ENCODE data around the gene SMAP2.

Gene SMAP2

GRCh38 chr1:40350391-40350790 lies 23.1 kb upstream of the SMAP2 start:
- 85 to 91% methylated on average over 2 of the region's 2 CpGs for WGBS, 2 experiments
- Histone ChIP-seq H3K9me3 (ENCODE audit: control insufficient read depth, low read length) (no peaks in the 10 kb centered on the region), H3K27me3 (ENCODE audit: control insufficient read depth, insufficient read depth, low read length, poor library complexity, severe bottlenecking) (no peaks in the 10 kb centered on the region), H3K4me1 (ENCODE audit: control insufficient read depth, insufficient read depth, low read length) (no peaks in the 10 kb centered on the region), H3K4me3 (ENCODE audit: insufficient read depth, low read depth, low read length) (no peak overlapping the region), H3K27ac (ENCODE audit: insufficient read depth, low read depth, low read length, poor library complexity, severe bottlenecking) (no peak overlapping the region), H3K36me3 (ENCODE audit: control insufficient read depth, insufficient read depth, low read length) (no peaks in the 10 kb centered on the region)

GRCh38 chr1:40351124-40351523 lies 22.4 kb upstream of the SMAP2 start:
- Histone ChIP-seq H3K9me3 (ENCODE audit: control insufficient read depth, low read length) (no peaks in the 10 kb centered on the region), H3K4me3 (ENCODE audit: insufficient read depth, low read depth, low read length) (no peak overlapping the region), H3K27me3 (ENCODE audit: control insufficient read depth, insufficient read depth, low read length, poor library complexity, severe bottlenecking) (no peaks in the 10 kb centered on the region), H3K4me1 (ENCODE audit: control insufficient read depth, insufficient read depth, low read length) (no peaks in the 10 kb centered on the region), H3K27ac (ENCODE audit: insufficient read depth, low read depth, low read length, poor library complexity, severe bottlenecking) (no peak overlapping the region), H3K36me3 (ENCODE audit: control insufficient read depth, insufficient read depth, low read length) (no peaks in the 10 kb centered on the region)
- 83 to 88% methylated on average over 2 of the region's 2 CpGs for WGBS, 2 experiments

- H3K4me1 ChIP-seq (ENCODE audit: control insufficient read depth, insufficient read depth, low read length): no peaks in the 10 kb centered on the region
- H3K4me3 ChIP-seq (ENCODE audit: insufficient read depth, low read depth, low read length): no peak overlapping the region
- no peaks in the 10 kb centered on the region for H3K36me3 ChIP-seq (ENCODE audit: control insufficient read depth, insufficient read depth, low read length)
- no peaks in the 10 kb centered on the region for H3K27me3 ChIP-seq (ENCODE audit: control insufficient read depth, insufficient read depth, low read length, poor library complexity, severe bottlenecking)
- H3K27ac ChIP-seq (ENCODE audit: insufficient read depth, low read depth, low read length, poor library complexity, severe bottlenecking): no peak overlapping the region
- no peaks in the 10 kb centered on the region for H3K9me3 ChIP-seq (ENCODE audit: control insufficient read depth, low read length)
- WGBS, 2 experiments: 88 to 91% methylated on average over 3 of the region's 3 CpGs
Observed at GRCh38 chr1:40352126-40352525, 21.4 kb upstream of the SMAP2 start.

GRCh38 chr1:40353082-40353481 lies 20.4 kb upstream of the SMAP2 start:
- WGBS, 2 experiments: 85 to 97% methylated on average over 3 of the region's 3 CpGs
- H3K27ac ChIP-seq (ENCODE audit: insufficient read depth, low read depth, low read length, poor library complexity, severe bottlenecking): no peak overlapping the region

GRCh38 chr1:40357625-40358024 lies 15.9 kb upstream of the SMAP2 start:
- H3K4me3 ChIP-seq (ENCODE audit: insufficient read depth, low read depth, low read length): no peak overlapping the region
- H3K9me3 ChIP-seq (ENCODE audit: control insufficient read depth, low read length): no peaks in the 10 kb centered on the region
- H3K36me3 ChIP-seq (ENCODE audit: control insufficient read depth, insufficient read depth, low read length): no peaks in the 10 kb centered on the region
- H3K27me3 ChIP-seq (ENCODE audit: control insufficient read depth, insufficient read depth, low read length, poor library complexity, severe bottlenecking): no peaks in the 10 kb centered on the region
- H3K27ac ChIP-seq (ENCODE audit: insufficient read depth, low read depth, low read length, poor library complexity, severe bottlenecking): no peak overlapping the region
- no peaks in the 10 kb centered on the region for H3K4me1 ChIP-seq (ENCODE audit: control insufficient read depth, insufficient read depth, low read length)

More at GRCh38 chr1:40353082-40353481, 20.4 kb upstream of the SMAP2 start:
- H3K9me3 ChIP-seq (ENCODE audit: control insufficient read depth, low read length): no peaks in the 10 kb centered on the region
- no peaks in the 10 kb centered on the region for H3K4me1 ChIP-seq (ENCODE audit: control insufficient read depth, insufficient read depth, low read length)
- H3K4me3 ChIP-seq (ENCODE audit: insufficient read depth, low read depth, low read length): no peak overlapping the region
- H3K27me3 ChIP-seq (ENCODE audit: control insufficient read depth, insufficient read depth, low read length, poor library complexity, severe bottlenecking): no peaks in the 10 kb centered on the region
- no peaks in the 10 kb centered on the region for H3K36me3 ChIP-seq (ENCODE audit: control insufficient read depth, insufficient read depth, low read length)

- no peak overlapping the region for H3K4me3 ChIP-seq (ENCODE audit: insufficient read depth, low read depth, low read length)
- no peaks in the 10 kb centered on the region for H3K36me3 ChIP-seq (ENCODE audit: control insufficient read depth, insufficient read depth, low read length)
- no peaks in the 10 kb centered on the region for H3K27me3 ChIP-seq (ENCODE audit: control insufficient read depth, insufficient read depth, low read length, poor library complexity, severe bottlenecking)
- H3K27ac ChIP-seq (ENCODE audit: insufficient read depth, low read depth, low read length, poor library complexity, severe bottlenecking): no peak overlapping the region
- H3K4me1 ChIP-seq (ENCODE audit: control insufficient read depth, insufficient read depth, low read length): no peaks in the 10 kb centered on the region
- H3K9me3 ChIP-seq (ENCODE audit: control insufficient read depth, low read length): no peaks in the 10 kb centered on the region
Observed at GRCh38 chr1:40360631-40361030, 12.9 kb upstream of the SMAP2 start.

- no peaks in the 10 kb centered on the region for H3K4me1 ChIP-seq (ENCODE audit: control insufficient read depth, insufficient read depth, low read length)
- H3K4me3 ChIP-seq (ENCODE audit: insufficient read depth, low read depth, low read length): no peak overlapping the region
- no peak overlapping the region for H3K27ac ChIP-seq (ENCODE audit: insufficient read depth, low read depth, low read length, poor library complexity, severe bottlenecking)
- no peaks in the 10 kb centered on the region for H3K36me3 ChIP-seq (ENCODE audit: control insufficient read depth, insufficient read depth, low read length)
- H3K27me3 ChIP-seq (ENCODE audit: control insufficient read depth, insufficient read depth, low read length, poor library complexity, severe bottlenecking): no peaks in the 10 kb centered on the region
- 97 to 98% methylated on average over 1 of the region's 1 CpG for WGBS, 2 experiments
- H3K9me3 ChIP-seq (ENCODE audit: control insufficient read depth, low read length): no peaks in the 10 kb centered on the region
Observed at GRCh38 chr1:40361201-40361600, 12.3 kb upstream of the SMAP2 start.

GRCh38 chr1:40361637-40362036 lies 11.9 kb upstream of the SMAP2 start:
- 92 to 93% methylated on average over 4 of the region's 4 CpGs for WGBS, 2 experiments

GRCh38 chr1:40362199-40362598 lies 11.3 kb upstream of the SMAP2 start:
- Histone ChIP-seq H3K27ac (ENCODE audit: insufficient read depth, low read depth, low read length, poor library complexity, severe bottlenecking) (no peak overlapping the region), H3K9me3 (ENCODE audit: control insufficient read depth, low read length) (no peaks in the 10 kb centered on the region), H3K4me1 (ENCODE audit: control insufficient read depth, insufficient read depth, low read length) (no peaks in the 10 kb centered on the region), H3K4me3 (ENCODE audit: insufficient read depth, low read depth, low read length) (no peak overlapping the region), H3K27me3 (ENCODE audit: control insufficient read depth, insufficient read depth, low read length, poor library complexity, severe bottlenecking) (no peaks in the 10 kb centered on the region), H3K36me3 (ENCODE audit: control insufficient read depth, insufficient read depth, low read length) (no peaks in the 10 kb centered on the region)
- 89 to 90% methylated on average over 2 of the region's 2 CpGs for WGBS, 2 experiments

More at GRCh38 chr1:40361637-40362036, 11.9 kb upstream of the SMAP2 start:
- Histone ChIP-seq H3K36me3 (ENCODE audit: control insufficient read depth, insufficient read depth, low read length) (no peaks in the 10 kb centered on the region), H3K27ac (ENCODE audit: insufficient read depth, low read depth, low read length, poor library complexity, severe bottlenecking) (no peak overlapping the region), H3K4me3 (ENCODE audit: insufficient read depth, low read depth, low read length) (no peak overlapping the region), H3K9me3 (ENCODE audit: control insufficient read depth, low read length) (no peaks in the 10 kb centered on the region), H3K4me1 (ENCODE audit: control insufficient read depth, insufficient read depth, low read length) (no peaks in the 10 kb centered on the region), H3K27me3 (ENCODE audit: control insufficient read depth, insufficient read depth, low read length, poor library complexity, severe bottlenecking) (no peaks in the 10 kb centered on the region)

- H3K4me3 ChIP-seq (ENCODE audit: insufficient read depth, low read depth, low read length): no peak overlapping the region
- H3K27me3 ChIP-seq (ENCODE audit: control insufficient read depth, insufficient read depth, low read length, poor library complexity, severe bottlenecking): no peaks in the 10 kb centered on the region
- H3K4me1 ChIP-seq (ENCODE audit: control insufficient read depth, insufficient read depth, low read length): no peaks in the 10 kb centered on the region
- 80 to 81% methylated on average over 2 of the region's 2 CpGs for WGBS, 2 experiments
- no peaks in the 10 kb centered on the region for H3K36me3 ChIP-seq (ENCODE audit: control insufficient read depth, insufficient read depth, low read length)
- H3K27ac ChIP-seq (ENCODE audit: insufficient read depth, low read depth, low read length, poor library complexity, severe bottlenecking): no peak overlapping the region
- no peaks in the 10 kb centered on the region for H3K9me3 ChIP-seq (ENCODE audit: control insufficient read depth, low read length)
Observed at GRCh38 chr1:40362699-40363098, 10.8 kb upstream of the SMAP2 start.

- WGBS, 2 experiments: 18 to 19% methylated on average over 2 of the region's 2 CpGs
- Histone ChIP-seq H3K27ac (ENCODE audit: insufficient read depth, low read depth, low read length, poor library complexity, severe bottlenecking) (no peak overlapping the region), H3K9me3 (ENCODE audit: control insufficient read depth, low read length) (no peaks in the 10 kb centered on the region), H3K4me3 (ENCODE audit: insufficient read depth, low read depth, low read length) (no peak overlapping the region), H3K4me1 (ENCODE audit: control insufficient read depth, insufficient read depth, low read length) (no peaks in the 10 kb centered on the region), H3K27me3 (ENCODE audit: control insufficient read depth, insufficient read depth, low read length, poor library complexity, severe bottlenecking) (no peaks in the 10 kb centered on the region), H3K36me3 (ENCODE audit: control insufficient read depth, insufficient read depth, low read length) (no peaks in the 10 kb centered on the region)
Observed at GRCh38 chr1:40363721-40364120, 9.8 kb upstream of the SMAP2 start.
